Hematopoietic multipotent progenitor cell treated with erythropoietin and hydrocortisone succinate and interleukin-3 and kit ligand, for 6 days (in vitro differentiated cells): ENCODE results near the gene CNKSR2.
A peak's percentile ranks its signal among the peaks of the same experiment; 100 is the strongest.

Source experiments
- DNase-seq: peaks from one replicate; pipeline ENCODE4 v3.0.0-alpha.2; 2015

The CNKSR2 gene

DNA sequence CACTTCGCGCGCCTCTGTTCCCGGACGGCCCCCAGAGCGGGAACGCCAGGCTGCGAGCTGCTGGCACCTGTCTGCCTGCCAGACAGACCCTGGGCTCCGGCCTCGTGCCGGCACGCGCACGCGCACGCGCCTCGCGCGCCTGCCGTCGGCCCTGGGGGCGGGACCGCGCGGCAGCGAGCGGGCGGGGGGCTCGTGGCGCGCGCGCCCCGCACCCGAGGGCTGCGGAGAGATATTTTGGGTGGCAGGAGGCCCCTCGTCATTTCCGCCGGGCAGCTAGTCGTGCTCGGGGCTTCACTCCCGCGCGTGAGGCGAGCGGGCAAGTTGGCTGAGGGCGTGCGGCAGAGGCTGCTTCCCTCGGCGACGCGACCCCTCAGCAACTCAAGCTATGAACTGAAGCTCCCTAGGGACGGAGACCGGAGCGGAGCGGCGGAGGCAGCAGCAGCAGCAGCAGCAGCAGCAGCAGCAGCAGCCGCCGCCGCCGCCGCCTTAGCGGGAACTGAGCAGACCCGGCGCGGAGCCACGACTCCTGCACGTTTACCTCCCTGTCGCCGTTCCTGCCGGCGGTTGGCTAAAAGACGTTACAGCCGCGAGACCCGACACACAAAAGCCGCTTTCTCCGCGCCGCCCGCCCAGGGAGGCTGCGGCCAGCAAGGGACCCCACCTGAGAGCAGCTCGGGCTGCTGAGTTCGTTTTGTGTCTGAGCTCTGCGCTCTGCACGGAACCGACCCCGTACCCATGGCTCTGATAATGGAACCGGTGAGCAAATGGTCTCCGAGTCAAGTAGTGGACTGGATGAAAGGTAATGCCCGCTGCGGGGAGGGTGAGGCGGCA lies at the start of gene CNKSR2:
Gene CNKSR2 (plus strand): TSS at position 256 of the 831 bp plus-strand sequence. CDS start 480 bp downstream, at position 736.
- peak; percentile 46 for DNase-seq

DNA sequence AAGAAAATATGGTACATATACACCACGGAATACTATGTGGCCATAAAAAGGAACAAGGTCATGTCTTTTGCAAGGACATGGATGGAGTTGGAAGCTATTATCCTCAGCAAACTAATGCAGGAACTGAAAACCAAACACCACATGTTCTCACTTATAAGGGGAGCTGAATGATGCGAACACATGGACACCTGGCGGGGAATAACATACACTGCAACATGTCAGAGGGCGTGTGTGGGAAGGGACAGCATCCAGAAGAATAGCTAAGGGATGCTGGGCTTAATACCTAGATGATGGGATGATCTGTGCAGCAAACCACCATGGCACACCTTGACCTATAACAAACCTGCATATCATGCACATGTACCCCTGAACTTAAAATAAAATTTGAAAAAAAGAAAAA lies 19.5 kb upstream of the CNKSR2 start:
- no peak for DNase-seq

DNA sequence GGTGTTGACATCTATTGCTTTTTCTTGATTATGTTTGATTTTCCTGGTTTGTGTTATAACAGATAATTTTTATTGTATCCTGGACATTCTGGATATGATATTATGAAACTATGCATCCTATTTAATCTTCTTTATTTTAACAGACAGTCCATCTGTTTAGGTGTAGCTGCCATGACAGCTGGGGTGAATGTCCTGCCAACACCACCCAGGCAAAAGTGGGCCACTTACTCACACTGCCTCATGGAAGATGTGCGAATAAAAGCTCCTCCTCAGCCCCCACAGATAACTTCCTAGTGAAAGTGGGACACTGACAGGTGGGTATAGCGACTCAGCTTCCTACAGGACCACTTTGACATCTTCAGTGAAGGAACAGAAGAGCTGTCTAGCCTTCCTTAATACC lies 18.4 kb upstream of the CNKSR2 start:
- DNase-seq = no peak

DNA sequence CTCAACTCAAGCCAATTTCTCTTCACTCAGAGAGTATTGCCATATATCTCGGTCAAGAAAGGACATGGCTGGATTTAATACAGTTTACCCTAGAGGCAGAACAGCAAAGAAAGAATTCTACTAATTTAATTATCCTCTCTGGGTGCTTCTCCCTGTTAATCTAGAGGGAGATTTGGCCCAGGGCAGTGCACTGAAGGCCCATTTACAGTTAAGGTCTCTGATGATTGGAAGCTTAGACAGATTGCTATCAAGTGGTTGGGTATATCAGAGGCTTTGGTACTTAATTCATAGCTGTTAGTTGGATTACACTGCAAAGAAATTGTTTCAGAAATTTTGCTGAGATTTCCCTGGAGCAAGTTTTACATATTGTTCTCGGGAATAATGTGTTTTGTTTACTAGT lies 4.6 kb upstream of the CNKSR2 start:
- DNase-seq = no peak

DNA sequence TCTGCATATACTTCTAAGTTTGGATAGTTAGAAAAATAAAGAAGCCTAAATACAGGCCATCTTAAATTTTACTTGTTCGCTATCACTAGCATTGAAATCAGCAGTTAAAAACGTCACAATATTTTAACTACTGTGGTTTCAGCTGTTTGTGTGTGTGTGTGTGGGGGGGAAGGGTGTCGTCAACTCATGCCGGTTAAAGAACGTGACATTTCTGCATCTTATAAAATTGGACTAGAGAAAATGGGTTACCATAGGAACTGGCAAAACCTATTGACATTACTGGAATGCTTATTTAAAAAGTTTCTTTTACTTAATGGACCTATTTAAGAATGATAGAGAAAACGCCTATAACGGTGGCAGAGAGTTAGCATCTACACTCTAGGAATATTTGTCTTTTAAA lies 1.2 kb upstream of the CNKSR2 start:
- no peak for DNase-seq

DNA sequence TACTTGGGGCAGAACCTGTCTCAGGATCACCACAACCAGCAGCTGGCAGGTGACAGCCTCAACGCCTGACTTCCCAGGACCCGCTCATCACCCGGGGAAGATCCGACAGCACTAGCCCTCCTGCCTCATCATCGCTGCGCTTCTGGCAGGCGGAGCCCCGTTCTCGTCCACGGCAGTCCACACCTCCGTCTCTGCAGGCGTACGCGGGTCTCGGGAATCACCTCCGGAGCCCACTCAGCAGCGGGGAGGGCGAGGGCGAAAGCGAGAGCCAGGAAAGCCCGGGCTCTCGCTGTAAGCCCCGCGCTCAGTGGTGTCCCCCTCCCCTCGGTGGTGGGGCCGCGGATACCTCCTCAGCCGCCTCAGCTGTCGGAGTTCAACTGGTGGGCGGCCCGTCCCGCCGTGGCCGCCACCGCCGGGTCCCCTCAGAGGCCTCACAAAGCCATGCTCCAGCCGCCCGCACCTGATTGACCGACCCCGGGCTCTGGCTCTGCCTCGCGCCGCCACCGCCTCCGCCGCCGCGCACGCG lies 518 bp upstream of the CNKSR2 start:
- DNase-seq = peak; percentile 1

DNA sequence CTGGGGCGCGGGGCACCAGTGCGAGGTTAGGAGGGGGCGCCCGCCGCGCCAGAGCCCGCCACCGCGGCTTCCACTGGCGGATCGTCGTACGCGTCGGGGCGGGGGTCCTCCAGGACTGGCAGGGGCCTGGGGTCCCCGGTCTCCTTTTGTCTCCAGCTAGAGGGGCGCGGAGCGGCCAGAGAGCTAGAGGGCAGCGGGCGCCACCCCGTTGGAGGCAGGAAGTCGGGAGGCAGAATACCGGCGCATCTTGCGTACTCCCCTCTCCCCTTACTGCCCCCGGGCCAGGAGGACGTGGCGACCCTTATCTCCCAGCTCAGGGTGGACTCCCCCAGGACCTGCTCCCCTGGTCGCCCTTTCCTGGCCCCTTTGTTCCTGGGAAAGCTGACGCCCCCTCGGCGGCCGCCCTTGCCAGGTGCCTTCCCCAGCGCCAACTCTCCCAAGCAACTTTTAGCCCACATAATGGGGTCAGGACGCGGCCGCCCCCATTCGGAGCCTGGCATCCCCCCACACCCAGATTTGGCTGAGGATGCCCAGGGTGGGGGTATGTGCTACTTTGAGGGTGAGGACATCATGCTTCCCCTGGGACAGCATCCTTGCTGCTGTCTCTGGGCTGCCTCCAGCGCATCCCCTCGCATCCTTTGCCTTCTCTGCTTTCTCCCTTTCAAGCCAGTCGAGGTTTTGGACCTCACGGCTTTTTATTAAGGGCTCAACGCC lies 933 bp downstream of the CNKSR2 start:
- DNase-seq = no peak

DNA sequence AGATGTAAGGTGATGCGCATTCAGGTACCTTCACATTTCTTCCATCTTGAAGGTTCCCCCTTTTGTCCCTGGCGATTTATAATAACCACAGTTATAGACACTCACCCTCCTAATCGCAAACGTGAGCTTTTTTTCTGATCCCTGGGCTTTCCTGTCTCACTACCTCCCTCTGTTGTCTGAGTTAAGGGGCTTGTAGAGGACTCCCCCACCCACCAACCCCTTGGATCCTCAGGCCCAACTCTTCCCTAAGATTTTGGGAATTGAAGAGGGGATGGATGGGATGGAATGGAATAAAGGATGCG lies 1.4 kb downstream of the CNKSR2 start:
- DNase-seq = peak; percentile 7

DNA sequence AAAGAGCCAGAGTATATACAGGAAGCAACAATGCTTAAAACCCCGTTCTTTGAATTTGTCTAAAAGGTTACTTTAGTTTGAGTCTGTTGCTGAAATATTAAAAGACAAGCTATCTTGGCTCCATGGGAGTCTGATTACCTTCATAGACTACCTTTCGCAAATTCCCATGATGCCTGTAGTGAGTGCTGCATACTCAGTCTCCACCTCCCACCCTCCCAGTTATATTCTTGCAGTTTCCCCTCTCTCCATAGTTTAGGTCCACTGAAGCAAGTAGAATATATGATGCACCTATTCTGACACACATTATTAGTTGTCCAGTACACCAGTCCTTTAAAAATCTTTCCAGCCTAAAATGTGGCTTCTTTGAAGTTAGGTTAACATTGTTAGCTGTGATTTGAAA lies 2.4 kb downstream of the CNKSR2 start:
- DNase-seq = no peak

DNA sequence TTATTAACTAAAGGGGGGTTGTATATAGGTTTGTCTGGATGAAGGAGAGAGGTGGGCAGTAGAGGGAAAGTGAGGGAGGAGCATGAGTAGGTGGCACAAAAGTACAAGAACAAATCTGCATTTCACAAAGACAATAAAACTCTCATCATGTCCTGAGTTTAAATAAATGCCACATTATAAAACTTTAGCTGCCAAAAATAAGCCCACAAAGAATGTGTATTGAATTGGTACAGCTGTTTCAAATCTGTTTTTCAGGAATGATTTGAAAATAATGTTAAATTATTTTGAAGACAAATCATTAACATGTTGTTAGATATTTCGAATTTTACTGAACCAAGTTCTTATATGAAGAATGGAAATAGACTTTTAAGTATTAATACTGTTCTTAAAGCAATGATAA lies 5.8 kb downstream of the CNKSR2 start:
- DNase-seq = no peak

DNA sequence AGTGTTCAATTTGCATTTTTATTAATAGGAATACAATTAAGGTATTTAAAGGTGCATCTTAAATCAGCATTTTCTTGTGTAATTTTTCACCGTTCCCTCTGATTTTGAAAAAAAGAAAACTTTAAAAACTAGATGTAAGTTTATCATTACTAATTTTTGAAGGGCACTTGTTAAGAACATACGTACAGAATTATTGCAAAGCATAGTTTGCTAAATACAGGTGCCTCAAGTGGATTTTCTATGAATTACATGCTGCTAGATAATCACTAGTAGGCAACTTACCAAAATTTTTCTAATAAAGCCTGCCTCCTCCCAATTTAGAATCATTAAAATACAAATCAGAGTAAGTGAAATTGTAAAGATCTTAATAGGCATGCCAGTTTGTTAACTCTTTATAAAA lies 8.5 kb downstream of the CNKSR2 start:
- DNase-seq = peak; percentile 23

DNA sequence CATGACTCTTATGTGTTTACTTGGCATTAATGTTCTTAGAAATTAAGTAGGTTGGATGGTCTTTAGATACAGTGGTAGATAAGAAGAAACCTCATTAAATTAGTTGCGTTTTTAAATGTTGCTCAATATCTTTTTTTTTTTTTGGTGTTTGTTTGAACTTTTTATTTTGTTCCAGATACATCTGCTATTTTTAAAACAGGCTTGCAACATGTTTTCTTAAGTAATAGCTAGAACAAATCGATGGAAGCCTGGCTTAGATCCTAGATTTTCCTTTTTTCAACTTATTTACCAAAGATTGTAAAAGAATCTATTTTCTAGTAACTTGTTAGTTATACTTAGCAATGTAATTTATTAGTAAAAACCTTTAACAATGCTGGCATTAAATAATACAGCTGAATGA lies 9.3 kb downstream of the CNKSR2 start:
- DNase-seq = no peak

DNA sequence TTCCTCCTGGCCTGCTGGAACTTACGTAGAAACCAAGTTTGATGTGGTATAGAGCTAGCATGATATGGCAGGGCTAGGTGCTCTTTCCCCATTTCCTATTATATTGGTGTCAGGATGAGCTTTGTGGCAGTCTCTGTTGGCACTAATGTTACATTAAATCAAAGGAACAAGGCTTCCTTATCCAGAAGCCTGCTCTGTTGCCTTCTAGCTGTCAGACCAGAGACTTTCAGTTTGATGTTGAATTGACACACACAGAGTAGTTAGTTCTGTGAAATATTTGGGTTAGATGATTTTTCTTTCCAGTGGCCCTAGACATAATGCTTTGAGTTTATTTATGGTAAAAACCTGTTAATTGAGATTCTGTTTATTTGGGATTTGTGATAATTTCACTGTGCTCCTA lies 10.0 kb downstream of the CNKSR2 start:
- DNase-seq = no peak

DNA sequence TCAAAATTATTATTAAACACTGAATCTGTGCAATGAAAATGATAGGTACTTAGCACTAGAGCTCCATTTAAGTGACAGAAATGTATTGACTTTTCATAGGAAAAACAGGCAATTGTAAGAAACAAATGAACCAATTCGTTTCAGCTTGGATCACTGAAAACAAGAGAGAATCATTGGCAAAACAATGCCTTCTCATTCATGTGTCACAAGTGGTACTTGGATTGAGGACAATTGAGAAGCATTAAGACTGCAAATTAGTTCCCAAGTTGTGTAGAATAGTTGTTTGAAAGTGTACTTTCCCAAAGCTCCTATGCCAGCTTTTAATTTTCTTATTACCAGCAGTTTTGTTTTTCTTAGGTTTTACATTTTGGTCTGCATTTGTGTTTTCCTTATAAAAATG lies 20.6 kb downstream of the CNKSR2 start:
- DNase-seq = no peak

DNA sequence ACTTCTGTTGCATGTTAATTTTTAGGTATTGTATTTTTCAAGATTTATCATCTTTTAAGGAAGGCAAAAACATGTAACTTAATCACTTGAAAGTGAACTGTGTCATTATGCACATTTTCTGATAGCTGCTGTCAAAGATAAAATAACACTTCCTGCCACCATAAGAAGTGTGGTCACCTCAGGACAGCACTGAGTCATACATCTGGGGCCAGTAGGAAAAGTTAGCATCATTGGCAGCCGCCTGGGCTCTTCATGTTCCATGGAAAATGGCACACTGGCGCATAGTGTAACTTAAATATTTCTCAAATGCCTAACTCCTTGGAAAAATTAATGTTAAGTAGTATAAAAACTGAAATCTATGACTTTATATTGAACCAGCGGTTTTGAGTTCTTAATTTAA lies 24.2 kb downstream of the CNKSR2 start:
- peak; percentile 9 for DNase-seq

DNA sequence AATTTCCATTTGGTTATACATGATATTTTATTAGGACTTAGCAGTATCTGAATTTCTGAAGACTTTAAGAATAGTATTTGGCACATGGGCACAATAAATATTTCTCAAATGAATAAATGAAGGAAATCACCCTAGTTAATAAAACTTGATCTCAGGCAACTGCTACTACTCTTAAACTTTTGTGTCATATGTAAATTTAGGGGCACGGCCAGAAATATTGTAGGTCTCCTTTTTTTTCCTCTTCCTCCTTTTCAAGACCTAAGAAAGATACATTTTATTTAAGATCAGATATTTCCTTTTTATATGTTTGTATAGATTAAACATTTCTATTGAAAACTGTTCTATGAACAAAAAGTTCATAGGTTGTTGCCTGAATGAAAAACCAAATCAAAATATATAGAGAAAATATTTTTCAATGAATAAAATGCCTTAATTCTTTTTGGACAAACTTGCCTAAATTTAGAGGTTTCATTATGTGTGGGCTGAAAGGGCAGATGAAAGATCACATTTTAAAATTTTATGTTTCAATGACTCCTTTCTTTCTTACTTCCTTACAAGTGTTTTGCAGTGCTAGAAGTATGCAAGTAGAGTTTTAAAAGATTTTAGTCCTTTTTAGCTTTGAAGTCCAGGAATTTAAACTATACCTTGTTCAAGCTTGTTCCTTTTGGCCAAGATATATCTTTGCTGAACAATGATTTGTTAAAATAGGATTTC lies 26.3 kb downstream of the CNKSR2 start:
- DNase-seq = no peak

DNA sequence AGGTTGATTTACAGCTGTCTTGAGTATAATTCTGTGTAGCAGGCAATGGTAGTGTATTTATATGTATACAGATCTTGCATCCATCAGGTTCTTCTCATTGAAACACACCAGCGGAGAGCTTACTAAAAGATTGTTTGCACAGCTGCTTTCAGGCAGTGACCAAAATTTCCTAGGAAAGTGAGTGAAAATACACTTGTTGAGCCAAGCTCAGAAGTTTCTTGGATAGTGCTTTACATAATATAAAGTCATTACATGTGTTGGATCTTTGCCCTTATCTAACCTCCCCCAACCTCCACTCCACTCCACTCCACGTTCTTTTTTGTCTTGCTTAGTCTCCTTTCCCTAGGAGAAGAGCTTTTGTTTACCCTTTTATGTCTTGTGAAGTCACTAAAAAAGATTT lies 34.1 kb downstream of the CNKSR2 start:
- no peak for DNase-seq

DNA sequence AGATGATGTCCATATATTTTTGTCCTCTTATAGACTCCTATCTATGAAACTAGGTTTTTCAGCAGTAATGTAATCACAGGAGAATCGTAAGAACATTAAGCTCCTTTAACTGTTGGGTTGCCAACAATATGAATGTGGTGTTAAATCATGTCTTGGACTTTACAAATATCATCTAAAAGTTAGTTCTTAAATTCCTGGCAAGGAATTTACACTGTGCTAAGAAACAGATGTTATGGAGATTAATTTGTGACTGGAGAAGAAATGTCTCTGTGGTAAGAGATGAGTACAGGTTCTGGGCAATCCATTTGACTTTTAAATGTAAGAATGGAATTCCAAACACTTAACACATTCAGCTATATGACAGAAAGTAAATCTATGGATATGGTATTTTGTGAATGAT lies 34.6 kb downstream of the CNKSR2 start:
- DNase-seq = no peak

DNA sequence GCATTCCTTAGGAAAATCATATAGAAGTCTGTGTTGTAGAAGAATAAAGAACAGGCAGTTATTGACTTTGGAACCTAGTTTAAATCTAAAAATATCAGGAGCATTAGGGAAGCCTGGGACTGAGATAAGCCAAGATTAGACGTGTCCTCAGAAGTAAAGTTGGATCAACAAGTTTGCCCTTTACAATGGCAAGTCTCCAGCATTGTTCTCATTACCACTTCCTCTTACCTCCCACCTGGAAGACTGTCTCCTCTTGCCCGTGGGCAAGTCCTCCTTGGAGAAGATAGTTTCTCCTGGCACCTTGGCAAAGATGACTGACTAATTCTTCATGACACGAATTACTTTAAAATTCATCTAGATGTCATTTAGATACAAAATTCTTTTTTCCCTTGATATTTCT lies 37.8 kb downstream of the CNKSR2 start:
- no peak for DNase-seq

DNA sequence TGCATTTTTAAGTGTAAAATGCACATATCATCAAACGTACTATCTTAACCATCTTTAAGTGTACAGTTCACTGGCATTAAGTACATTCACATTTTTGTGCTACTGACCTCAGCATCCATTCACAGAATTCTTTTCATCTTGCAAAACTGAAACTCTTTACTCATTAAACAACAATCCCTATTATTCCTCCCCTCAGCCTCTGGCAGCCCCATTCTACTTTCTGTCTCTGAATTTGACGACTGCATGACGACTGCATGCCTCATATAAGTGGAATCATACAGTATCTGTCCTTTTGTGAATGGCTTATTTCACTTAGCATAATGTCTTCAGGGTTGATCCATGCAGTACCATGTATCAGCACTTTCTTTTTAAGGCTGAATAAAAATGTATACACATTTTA lies 38.7 kb downstream of the CNKSR2 start:
- DNase-seq = no peak

DNA sequence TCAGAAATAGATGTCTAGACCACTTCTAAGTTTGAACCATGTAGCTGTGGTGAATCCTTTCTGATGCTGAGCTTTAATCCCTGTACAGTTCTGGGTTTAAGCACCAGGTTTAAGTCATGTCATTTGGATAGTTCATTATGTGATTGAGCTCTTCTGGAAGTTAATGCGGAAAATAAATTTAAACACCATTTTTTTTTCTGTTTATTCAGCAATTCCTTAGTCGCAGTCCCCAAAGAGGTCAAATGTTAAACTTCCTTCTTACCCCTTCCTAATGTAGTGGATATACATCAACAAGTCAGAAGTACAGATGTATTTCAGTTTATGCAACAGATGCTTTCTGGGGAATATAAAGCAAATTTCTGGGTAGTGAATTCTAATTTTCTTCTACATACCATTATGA lies 52.9 kb downstream of the CNKSR2 start:
- DNase-seq = no peak

DNA sequence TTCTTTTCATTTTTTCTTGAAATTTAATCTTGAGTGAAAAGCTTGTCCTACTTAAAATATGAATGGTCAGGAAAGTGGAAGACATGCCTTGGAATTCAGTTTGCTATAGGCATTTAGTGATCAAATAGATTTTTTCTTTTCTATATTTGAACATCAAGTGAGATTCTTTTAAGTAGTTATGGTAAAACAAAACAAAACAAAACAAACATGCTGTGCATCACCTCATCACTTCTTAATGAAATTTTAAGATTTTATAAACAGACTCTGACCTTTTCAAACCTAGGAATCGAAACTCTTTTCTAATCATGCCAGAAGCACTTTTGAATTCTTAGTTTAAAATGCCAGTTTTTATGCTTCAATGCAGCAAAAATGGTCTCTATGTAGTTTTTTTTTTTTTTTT lies 62.8 kb downstream of the CNKSR2 start:
- DNase-seq = no peak

DNA sequence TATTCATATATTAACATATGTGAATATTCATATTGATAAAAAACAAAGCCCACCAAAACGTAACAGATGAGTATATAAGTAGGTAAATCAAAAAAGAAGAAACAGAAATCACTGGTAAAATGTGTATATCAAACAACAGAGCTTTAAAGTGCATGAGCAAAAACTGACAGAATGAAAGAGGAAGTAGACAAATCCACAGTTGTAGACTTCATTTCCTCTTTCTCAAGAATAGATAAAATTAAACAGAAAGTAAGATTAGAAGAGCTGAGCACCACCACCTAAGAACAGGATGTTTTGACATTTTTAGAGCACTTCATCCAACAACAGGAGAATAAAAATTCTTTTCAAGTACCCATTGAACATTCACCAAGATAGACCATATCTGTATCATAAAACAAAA lies 64.6 kb downstream of the CNKSR2 start:
- DNase-seq = peak; percentile 61

DNA sequence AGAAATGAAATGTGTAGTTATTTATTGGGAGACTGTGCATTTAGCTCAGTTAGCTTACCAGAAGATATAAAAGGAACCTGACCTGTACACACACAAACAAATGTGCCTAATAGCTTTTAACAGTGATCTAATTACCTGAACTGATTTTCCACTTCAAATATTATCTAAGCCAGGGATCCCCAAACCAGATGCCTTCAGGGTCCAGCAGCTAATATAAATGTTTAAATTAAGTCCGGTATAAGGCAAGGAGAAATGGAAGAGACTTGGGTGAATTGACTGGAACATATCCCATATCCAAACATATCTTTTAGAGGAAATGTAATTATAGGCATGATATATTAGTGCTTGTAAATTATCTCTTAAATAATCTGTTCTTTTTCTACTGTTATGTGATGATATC lies 66.7 kb downstream of the CNKSR2 start:
- DNase-seq = no peak
